ENCODE measurements around the gene TIPRL. TPM values are rescaled to one million over a fixed set of nuclear protein-coding genes. Genes with fewer than 3 reads are reported as not detected.
A peak's percentile ranks its signal among the peaks of the same experiment; 100 is the strongest.

TIPRL gene
- total RNA-seq = 10 to 100 TPM; 67.5 to 68.3 TPM

DNA sequence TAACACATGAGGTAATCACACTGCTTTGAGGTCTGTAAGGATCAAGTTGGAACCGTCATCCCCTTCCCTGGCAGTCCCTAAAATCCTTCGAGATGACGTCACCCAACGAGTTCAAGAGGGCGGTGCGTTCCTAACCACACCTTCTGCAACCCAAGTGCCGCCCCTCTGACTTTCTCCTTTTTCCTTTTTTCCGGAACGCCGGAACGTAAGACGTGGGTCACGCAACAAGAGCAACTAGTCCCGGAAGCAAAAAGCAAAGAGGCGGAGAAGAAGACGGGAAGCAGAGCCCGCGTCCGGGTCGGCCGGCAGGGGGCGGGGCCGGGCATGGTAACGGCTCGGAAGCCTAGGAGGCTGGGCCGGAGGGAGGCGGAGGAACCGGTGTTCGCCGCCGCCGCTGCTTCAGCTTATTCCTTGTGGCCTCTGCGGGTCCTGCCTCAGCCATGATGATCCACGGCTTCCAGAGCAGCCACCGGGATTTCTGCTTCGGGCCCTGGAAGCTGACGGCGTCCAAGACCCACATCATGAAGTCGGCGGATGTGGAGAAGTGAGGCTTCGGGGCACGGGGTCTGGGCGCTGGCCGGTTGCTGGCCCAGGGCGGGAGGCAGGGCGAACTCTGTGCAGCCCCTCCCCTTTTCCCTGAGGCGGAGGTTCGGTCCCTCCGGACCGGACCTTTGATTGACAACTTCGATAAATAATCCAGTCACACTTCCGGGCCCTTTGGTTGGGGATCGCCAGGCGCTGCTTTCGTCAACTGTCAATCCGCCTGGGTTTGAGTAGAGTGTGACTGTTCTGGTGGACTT, at the start of gene TIPRL:
Gene TIPRL, plus strand, starts transcription at position 325 of the 800 bp plus-strand sequence. Its CDS starts 116 bp downstream, at position 441.
- no peaks in the 10 kb centered on the region for H3K27me3 Mint-ChIP-seq (ENCODE audit: low read depth)
- no peak within 1 kb of the TSS for H3K4me3 Mint-ChIP-seq
- no peaks in the 10 kb centered on the region for H3K36me3 Mint-ChIP-seq (ENCODE audit: insufficient read depth in 2 of 2)
- peaks cover 11% of the 10 kb centered on the region for H3K4me1 Mint-ChIP-seq (ENCODE audit: low read depth)
- ATAC-seq (replicated peaks in 1 of 2) (peak; percentile 86 to 88), DNase-seq (peak; percentile 96 to 97)
- H3K27ac Mint-ChIP-seq = no peak within 1 kb of the TSS
- H3K9me3 Mint-ChIP-seq = no peaks in the 10 kb centered on the region

DNA sequence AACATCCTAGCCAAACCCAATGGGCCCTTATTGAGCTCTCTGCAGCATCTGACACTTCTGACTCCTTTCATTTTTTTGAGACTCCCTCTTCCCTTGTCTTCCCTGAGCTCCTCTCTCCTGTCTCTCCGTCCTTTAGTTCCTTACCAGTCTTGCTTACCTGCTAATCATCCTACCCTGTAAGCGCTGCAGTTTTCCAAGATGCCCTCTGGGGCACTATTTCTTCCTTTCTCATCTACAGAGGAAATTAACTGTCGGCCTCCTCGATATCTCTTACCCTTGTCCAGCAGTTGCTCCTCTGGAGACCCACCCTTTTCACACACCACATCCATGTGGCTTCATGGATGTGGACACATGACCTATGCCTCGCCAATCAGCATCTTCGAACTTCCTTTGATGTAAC, 48.8 kb upstream of the TIPRL start:
- H3K27me3 Mint-ChIP-seq (ENCODE audit: low read depth) = peaks cover 55% of the 10 kb centered on the region
- DNase-seq (no peak), ATAC-seq (replicated peaks in 1 of 2) (no peak)
- no peaks in the 10 kb centered on the region for H3K9me3 Mint-ChIP-seq
- no peak overlapping the region for H3K4me3 Mint-ChIP-seq
- no peaks in the 10 kb centered on the region for H3K4me1 Mint-ChIP-seq (ENCODE audit: low read depth)
- H3K36me3 Mint-ChIP-seq (ENCODE audit: insufficient read depth in 2 of 2) = peaks cover 2 to 4% of the 10 kb centered on the region in 2 donors
- H3K27ac Mint-ChIP-seq = no peak overlapping the region

DNA sequence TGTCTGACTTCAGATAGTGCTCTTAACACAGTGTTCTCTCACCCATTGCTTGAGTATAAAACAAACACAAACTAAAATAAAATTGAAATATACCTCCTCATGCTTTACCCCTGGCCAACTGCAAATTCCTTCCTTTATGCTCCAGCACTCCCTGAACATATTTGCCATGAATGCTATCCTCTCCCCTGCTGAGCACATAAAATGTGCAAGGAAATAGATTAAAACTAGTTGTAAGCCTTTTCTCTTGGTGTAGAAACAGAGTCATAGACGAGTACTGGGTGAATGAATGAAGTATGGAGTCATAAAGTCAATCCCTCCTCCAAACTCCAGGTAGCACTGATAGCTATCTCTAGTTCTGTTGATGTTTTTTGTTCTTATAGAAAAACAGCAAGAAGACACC, 44.6 kb upstream of the TIPRL start:
- peaks cover 4 to 6% of the 10 kb centered on the region in 2 donors for H3K36me3 Mint-ChIP-seq (ENCODE audit: insufficient read depth in 2 of 2)
- ATAC-seq (replicated peaks in 1 of 2) (no peak), DNase-seq (no peak)
- no peak overlapping the region for H3K4me3 Mint-ChIP-seq
- peaks cover 66% of the 10 kb centered on the region for H3K27me3 Mint-ChIP-seq (ENCODE audit: low read depth)
- H3K9me3 Mint-ChIP-seq = no peaks in the 10 kb centered on the region
- H3K4me1 Mint-ChIP-seq (ENCODE audit: low read depth) = peaks cover 28% of the 10 kb centered on the region
- no peak overlapping the region for H3K27ac Mint-ChIP-seq

DNA sequence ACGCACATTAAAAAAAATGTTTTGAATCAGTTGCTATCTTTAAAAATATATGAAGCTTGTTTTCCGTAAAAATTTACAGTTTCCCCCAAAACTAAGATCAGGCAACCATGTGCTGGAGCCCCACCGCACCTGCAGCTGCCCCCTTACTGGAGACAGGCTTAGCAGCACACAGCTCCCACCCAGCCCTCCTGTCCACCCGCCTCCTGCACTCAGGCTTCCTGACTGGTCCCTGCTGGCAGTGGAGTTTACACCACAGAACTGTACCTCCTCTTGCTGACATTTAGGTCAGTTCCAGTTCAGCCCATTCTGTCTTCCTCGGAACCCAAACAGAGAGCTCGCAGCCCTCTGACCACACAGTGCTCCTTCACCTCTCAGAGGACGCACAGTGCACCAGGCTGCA, 44.1 kb upstream of the TIPRL start:
- Mint-ChIP-seq H3K4me1 (ENCODE audit: low read depth) (peaks cover 33% of the 10 kb centered on the region), H3K4me3 (peak overlapping the region; percentile 80 to 84), H3K27ac (no peak overlapping the region), H3K36me3 (ENCODE audit: insufficient read depth in 2 of 2) (peaks cover 4 to 6% of the 10 kb centered on the region in 2 donors), H3K27me3 (ENCODE audit: low read depth) (peaks cover 64% of the 10 kb centered on the region), H3K9me3 (no peaks in the 10 kb centered on the region)
- ATAC-seq (replicated peaks in 1 of 2) = no peak
- no peak for DNase-seq

DNA sequence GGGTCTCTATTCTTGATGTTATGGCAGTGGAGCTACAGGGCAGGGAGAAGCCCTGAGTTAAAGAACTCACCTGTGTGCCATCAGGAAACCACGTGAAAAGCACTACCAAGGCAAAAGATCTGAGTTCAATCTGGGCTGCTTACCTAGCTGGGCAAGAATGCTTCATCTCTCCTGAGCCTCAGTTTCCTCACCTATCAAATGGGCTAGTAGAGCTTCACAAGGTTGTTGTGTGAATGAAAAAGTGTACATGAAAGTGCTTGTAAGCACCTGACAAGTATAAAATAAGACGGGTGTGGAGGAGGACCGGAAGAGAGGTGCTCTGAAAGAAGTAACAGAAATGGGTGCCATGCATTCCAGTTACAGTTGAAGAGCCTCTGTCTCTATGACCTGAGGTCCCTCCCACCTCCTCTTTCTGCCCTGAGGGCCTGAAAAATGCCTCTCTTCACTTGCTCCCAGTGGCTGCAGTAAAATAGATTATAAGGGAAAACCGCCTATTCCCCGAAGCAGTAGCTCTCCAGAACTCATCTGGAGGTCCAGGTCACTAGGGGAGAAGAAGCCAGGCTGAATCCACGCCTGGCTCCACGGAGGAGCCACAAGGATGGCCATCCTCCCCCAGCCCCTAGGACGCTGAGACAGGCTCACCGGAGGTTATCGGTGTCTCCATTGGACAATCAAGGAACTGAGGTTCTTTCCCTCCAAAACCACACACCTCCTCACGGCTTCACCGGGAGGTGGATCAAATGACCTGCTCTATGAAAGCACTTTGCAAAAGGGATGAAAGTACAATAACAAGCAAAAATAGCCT, 43.4 kb upstream of the TIPRL start:
- H3K27me3 Mint-ChIP-seq (ENCODE audit: low read depth) = peaks cover 59% of the 10 kb centered on the region
- peak overlapping the region; percentile 80 to 84 for H3K4me3 Mint-ChIP-seq
- H3K4me1 Mint-ChIP-seq (ENCODE audit: low read depth) = peaks cover 39% of the 10 kb centered on the region
- H3K9me3 Mint-ChIP-seq = no peaks in the 10 kb centered on the region
- no peak overlapping the region for H3K27ac Mint-ChIP-seq
- DNase-seq (no peak), ATAC-seq (replicated peaks in 1 of 2) (no peak)
- peaks cover 4 to 6% of the 10 kb centered on the region in 2 donors for H3K36me3 Mint-ChIP-seq (ENCODE audit: insufficient read depth in 2 of 2)

DNA sequence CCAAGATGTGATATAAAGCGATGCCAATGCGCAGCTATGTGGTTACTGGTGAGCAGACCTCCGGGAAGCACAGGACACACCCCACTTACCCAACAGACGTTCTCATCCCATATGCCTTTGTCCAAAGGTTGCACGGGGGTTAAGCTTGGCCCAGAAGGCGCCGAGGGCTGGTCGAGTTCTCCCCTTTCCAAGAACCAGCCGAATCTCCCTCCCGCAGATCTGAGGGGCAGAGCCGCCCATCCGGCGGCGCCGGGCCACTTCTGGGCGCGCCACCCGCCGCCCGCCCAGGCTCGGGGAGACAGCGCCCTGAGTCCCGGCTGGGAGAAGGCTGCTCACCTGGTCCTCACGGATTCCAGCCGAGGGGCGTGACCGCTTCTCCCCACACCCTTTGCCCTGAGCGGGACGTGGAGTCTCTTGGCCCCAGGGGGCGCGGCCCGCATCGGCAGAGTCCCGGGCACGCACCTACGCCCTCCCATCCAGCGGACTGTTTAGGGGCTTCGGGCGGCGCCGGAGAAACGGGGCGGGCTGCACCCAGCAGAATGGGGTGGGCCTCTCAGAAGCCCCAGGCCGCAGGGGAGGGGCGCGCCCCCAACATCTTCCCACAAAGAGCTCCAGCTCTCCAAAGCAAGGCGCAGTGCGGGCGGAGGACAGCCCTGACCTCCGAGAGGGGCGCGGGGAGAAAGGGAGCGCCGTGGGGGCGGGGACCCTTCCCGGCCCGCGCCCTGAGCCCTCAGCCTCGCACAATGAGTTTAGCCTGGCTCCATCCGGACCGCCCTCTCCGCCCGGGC, 42.6 kb upstream of the TIPRL start:
- Mint-ChIP-seq H3K27ac (no peak overlapping the region), H3K4me3 (peak overlapping the region; percentile 80 to 84), H3K27me3 (ENCODE audit: low read depth) (peaks cover 51% of the 10 kb centered on the region), H3K36me3 (ENCODE audit: insufficient read depth in 2 of 2) (peaks cover 4 to 6% of the 10 kb centered on the region in 2 donors), H3K4me1 (ENCODE audit: low read depth) (peaks cover 42% of the 10 kb centered on the region), H3K9me3 (no peaks in the 10 kb centered on the region)
- ATAC-seq (replicated peaks in 1 of 2) (peak; percentile 11 to 16), DNase-seq (peak; percentile 21 to 31)

DNA sequence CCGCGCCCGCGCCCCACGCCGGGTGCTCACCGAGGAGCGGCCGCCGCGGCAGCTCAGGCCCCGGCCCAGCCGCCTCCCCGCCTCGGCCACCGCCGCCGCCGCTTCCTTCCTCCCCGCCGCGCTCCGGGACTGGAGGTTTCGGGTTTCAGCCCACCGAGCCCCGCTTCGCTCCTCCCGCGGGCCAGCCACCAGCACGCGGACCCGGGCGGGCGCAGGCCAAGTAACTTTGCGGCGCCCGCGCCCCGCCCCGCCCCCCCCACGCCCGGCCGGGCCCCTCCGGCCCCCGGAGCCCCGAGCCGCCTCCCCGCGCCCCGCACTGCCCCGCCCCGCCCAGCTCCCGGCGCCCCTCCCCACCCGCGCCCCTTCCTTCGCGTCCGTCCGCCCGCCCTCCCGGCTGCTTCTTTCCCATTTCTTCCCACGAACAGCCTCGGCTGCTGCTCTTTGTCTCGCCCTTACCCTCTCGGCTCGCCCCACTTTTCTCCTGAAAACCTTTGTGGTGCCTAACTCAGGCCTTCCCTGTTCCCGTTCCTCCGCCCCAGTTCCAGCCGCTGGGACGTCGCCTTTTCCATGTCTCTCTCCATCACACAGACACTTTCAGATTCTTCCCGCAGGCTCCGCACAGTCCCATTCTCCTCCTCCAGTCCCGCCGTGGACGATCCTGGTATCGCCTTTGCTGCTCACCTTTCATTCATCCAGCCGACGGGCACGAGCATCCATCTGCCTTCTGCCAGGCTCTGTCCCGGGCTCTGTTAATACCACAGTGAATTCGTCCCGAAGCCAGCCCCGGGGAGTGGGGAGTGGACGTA, 41.9 kb upstream of the TIPRL start, which contains the start of gene GPR161:
Gene GPR161, minus strand, starts transcription at position 222 of the 806 bp plus-strand sequence. CDS start 32,080 bp downstream, outside the sequence.
- DNase-seq (peak; percentile 45 to 65), ATAC-seq (replicated peaks in 1 of 2) (peak; percentile 35 to 41)
- H3K36me3 Mint-ChIP-seq (ENCODE audit: insufficient read depth in 2 of 2) = peaks cover 4 to 6% of the 10 kb centered on the region in 2 donors
- H3K4me1 Mint-ChIP-seq (ENCODE audit: low read depth) = peaks cover 42% of the 10 kb centered on the region
- peak within 1 kb of the TSS; percentile 82 to 88 for H3K4me3 Mint-ChIP-seq
- peak within 1 kb of the TSS; percentile 72 for H3K27ac Mint-ChIP-seq
- H3K27me3 Mint-ChIP-seq (ENCODE audit: low read depth) = peaks cover 43% of the 10 kb centered on the region
- H3K9me3 Mint-ChIP-seq = no peaks in the 10 kb centered on the region

DNA sequence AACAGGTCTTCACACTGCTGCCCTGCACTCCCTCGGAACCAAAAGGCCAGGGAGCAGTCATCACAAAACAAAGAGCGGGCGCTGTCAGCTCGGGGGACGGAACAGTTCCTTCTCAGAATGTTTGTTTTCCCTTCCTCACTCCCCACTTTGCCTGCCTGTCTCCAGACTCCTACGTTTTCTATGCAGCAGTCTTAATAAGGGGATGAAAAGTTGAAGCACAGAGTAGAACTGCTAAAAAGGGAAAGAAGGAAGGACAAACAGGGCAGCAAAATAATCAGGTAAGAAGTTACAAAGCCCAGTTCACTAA, 41.3 kb upstream of the TIPRL start:
- no peaks in the 10 kb centered on the region for H3K9me3 Mint-ChIP-seq
- H3K4me1 Mint-ChIP-seq (ENCODE audit: low read depth) = peaks cover 42% of the 10 kb centered on the region
- H3K27ac Mint-ChIP-seq = peak overlapping the region; percentile 61
- ATAC-seq (replicated peaks in 1 of 2) = no peak
- no peak for DNase-seq
- H3K36me3 Mint-ChIP-seq (ENCODE audit: insufficient read depth in 2 of 2) = peaks cover 4 to 6% of the 10 kb centered on the region in 2 donors
- H3K4me3 Mint-ChIP-seq = peak overlapping the region; percentile 82 to 88
- H3K27me3 Mint-ChIP-seq (ENCODE audit: low read depth) = peaks cover 42% of the 10 kb centered on the region

DNA sequence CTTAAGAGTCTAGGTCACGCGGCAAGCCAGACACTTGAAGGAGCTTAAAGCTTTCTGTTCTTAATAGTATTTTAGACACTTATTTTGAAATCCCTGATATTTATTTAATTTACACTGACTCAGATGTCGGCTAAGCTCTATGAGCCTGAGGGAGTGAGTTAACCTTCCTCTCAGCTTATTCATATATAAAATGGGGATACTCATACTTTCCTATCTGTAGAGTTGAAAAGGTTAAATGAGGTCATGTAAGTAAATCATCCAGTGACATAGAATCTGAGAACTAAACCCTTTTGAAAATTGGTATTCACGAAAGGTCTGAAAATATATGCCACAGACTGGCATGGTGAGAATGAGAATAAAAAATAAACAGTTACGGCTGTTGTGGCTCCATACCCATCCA, 40.6 kb upstream of the TIPRL start:
- Mint-ChIP-seq H3K27ac (peak overlapping the region; percentile 72), H3K4me3 (peak overlapping the region; percentile 82 to 88), H3K9me3 (no peaks in the 10 kb centered on the region), H3K27me3 (ENCODE audit: low read depth) (peaks cover 36% of the 10 kb centered on the region), H3K4me1 (ENCODE audit: low read depth) (peaks cover 42% of the 10 kb centered on the region), H3K36me3 (ENCODE audit: insufficient read depth in 2 of 2) (peaks cover 4 to 6% of the 10 kb centered on the region in 2 donors)
- ATAC-seq (replicated peaks in 1 of 2) (peak; percentile 47 to 55), DNase-seq (no peak)

DNA sequence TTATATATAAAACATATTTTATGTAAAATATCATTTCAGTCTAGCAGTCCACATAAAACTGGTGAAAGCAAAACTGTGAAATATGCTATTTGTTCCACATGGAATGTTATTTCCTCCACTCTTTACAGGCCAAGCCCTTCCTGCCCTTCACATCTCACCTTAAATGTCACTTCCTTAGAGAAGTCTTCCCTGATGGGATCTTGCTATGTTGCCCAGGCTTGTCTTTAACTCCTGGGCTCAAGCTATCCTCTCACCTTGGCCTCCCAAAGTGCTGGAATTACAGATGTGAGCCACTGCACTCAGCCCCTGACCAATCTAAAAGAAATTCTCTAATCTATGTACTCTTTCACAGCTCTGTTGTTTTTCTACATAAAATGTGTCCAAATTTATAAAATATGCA, 39.7 kb upstream of the TIPRL start:
- Mint-ChIP-seq H3K27me3 (ENCODE audit: low read depth) (peaks cover 31% of the 10 kb centered on the region), H3K4me3 (peak overlapping the region in 1 of 2 donors; percentile 31), H3K9me3 (no peaks in the 10 kb centered on the region), H3K4me1 (ENCODE audit: low read depth) (peaks cover 42% of the 10 kb centered on the region), H3K36me3 (ENCODE audit: insufficient read depth in 2 of 2) (peaks cover 4 to 6% of the 10 kb centered on the region in 2 donors), H3K27ac (no peak overlapping the region)
- DNase-seq (no peak), ATAC-seq (replicated peaks in 1 of 2) (no peak)

DNA sequence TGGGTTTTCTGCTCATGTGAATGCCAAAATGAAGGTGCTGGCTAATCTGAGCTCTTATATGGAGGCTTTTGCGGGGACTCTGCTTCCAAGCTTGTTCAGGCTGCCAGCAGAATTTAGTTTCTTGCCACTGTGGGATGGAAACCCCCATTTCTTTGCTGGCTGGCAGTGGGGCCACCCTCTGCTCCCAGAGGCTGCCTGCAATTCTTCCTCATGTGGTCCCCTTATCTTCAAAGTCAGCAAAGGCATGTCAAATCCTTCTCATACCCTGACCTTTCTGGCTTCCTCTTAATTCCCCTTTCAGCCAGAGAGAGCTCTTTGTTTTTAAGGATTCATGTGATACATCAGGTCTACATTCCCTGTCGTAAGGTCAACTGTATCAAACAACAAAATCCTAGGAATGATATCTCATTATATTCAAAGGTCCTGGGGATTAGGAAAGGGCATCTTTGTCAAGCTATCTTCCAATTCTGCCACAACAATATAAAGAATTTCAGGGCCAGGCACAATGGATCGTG, 36.8 kb upstream of the TIPRL start:
- no peak for ATAC-seq (replicated peaks in 1 of 2)
- H3K4me1 Mint-ChIP-seq (ENCODE audit: low read depth) = peaks cover 45% of the 10 kb centered on the region
- no peak for DNase-seq

More for the DNA sequence above, 36.8 kb upstream of the TIPRL start:
- H3K27ac Mint-ChIP-seq = no peak overlapping the region
- H3K4me3 Mint-ChIP-seq = no peak overlapping the region
- peaks cover 16% of the 10 kb centered on the region for H3K27me3 Mint-ChIP-seq (ENCODE audit: low read depth)
- peaks cover 4% of the 10 kb centered on the region in 2 donors for H3K36me3 Mint-ChIP-seq (ENCODE audit: insufficient read depth in 2 of 2)
- H3K9me3 Mint-ChIP-seq = no peaks in the 10 kb centered on the region

All from activated T-cell treated with anti-CD3 and anti-CD28 coated beads, Interleukin-2, amount 50 U/mL, for 72 hours (primary cell).